Measurements from ENCODE around the gene SYTL3. TPM values are rescaled to one million over a fixed set of nuclear protein-coding genes. Genes with fewer than 3 reads are reported as not detected.

The SYTL3 gene
- total RNA-seq, 6 donors from 2014 or later: 10.3 to 28.3 (median 20.0) TPM

DNA sequence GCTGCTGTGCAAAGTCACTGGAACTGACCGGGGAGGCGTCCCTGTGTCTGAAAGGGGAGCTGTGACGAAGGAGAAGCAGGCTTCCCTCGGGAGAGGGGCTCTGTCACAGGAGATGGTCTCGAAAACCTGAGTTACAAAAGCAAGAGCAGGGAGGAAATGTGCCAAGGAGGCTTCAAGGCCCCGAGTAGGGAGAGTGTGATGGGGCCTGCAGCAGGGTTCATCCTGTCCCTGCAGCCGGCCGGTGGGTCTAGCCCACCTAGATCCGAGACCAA lies 22.0 kb upstream of the SYTL3 start:
- Histone ChIP-seq H3K27me3 (no peaks in the 10 kb centered on the region), H3K36me3 (peaks cover 4 to 71% (median 49%) of the 10 kb centered on the region in 4 donors), H3K4me3 (no peak overlapping the region), H3K27ac (no peak overlapping the region), H3K9me3 (no peaks in the 10 kb centered on the region), H3K4me1 (peaks cover 16 to 22% (median 19%) of the 10 kb centered on the region in 4 donors)
- 88 to 91% methylated on average over 9 of the region's 9 CpGs for WGBS, 2 donors
- DNase-seq (no peak), ATAC-seq (ENCODE audit: low FRiP score in 2 of 2) (no peak)
- TF ChIP-seq EP300 (IDR thresholded peaks at IDR 0.05) (no peak), POLR2A (IDR thresholded peaks at IDR 0.05) (no peak), POLR2AphosphoS5 (IDR thresholded peaks at IDR 0.05) (no peak)
- TF ChIP-seq, protein P1, sequence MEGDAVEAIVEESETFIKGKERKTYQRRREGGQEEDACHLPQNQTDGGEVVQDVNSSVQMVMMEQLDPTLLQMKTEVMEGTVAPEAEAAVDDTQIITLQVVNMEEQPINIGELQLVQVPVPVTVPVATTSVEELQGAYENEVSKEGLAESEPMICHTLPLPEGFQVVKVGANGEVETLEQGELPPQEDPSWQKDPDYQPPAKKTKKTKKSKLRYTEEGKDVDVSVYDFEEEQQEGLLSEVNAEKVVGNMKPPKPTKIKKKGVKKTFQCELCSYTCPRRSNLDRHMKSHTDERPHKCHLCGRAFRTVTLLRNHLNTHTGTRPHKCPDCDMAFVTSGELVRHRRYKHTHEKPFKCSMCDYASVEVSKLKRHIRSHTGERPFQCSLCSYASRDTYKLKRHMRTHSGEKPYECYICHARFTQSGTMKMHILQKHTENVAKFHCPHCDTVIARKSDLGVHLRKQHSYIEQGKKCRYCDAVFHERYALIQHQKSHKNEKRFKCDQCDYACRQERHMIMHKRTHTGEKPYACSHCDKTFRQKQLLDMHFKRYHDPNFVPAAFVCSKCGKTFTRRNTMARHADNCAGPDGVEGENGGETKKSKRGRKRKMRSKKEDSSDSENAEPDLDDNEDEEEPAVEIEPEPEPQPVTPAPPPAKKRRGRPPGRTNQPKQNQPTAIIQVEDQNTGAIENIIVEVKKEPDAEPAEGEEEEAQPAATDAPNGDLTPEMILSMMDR (IDR thresholded peaks at IDR 0.05): no peak

DNA sequence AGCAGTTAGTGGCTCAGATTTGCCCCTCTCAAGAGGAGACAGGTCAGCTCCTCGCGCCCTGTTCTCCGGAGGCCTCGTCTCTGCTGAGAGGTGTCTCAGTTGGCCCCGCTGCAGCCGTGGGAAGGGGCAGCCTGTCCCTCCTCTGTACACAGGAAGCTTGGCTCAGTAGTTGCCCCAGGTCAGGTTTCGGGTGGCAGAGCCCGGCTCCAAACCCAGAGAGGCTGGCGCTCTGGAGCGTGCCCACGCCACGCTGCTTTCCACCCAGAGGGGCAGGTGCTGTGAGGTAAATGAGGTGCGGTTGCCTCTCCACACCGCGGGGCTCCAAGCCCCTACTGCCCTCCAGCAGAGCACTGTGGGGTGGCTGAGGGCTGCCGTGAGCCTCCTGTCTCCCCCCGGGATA lies 21.3 kb upstream of the SYTL3 start:
- Histone ChIP-seq H3K4me1 (peaks cover 16 to 22% (median 19%) of the 10 kb centered on the region in 4 donors), H3K36me3 (peaks cover 4 to 77% (median 52%) of the 10 kb centered on the region in 4 donors), H3K27ac (no peak overlapping the region), H3K4me3 (no peak overlapping the region), H3K9me3 (no peaks in the 10 kb centered on the region), H3K27me3 (no peaks in the 10 kb centered on the region)
- DNase-seq (peak in 1 of 2 donors; percentile 14), ATAC-seq (ENCODE audit: low FRiP score in 2 of 2) (no peak)
- TF ChIP-seq POLR2AphosphoS5 (IDR thresholded peaks at IDR 0.05): no peak
- no peak for TF ChIP-seq POLR2A (IDR thresholded peaks at IDR 0.05)
- TF ChIP-seq EP300 (IDR thresholded peaks at IDR 0.05): no peak
- TF ChIP-seq, protein P1 (IDR thresholded peaks at IDR 0.05): no peak
- 89 to 90% methylated on average over 4 to 15 of the region's 17 CpGs for WGBS, 2 donors

DNA sequence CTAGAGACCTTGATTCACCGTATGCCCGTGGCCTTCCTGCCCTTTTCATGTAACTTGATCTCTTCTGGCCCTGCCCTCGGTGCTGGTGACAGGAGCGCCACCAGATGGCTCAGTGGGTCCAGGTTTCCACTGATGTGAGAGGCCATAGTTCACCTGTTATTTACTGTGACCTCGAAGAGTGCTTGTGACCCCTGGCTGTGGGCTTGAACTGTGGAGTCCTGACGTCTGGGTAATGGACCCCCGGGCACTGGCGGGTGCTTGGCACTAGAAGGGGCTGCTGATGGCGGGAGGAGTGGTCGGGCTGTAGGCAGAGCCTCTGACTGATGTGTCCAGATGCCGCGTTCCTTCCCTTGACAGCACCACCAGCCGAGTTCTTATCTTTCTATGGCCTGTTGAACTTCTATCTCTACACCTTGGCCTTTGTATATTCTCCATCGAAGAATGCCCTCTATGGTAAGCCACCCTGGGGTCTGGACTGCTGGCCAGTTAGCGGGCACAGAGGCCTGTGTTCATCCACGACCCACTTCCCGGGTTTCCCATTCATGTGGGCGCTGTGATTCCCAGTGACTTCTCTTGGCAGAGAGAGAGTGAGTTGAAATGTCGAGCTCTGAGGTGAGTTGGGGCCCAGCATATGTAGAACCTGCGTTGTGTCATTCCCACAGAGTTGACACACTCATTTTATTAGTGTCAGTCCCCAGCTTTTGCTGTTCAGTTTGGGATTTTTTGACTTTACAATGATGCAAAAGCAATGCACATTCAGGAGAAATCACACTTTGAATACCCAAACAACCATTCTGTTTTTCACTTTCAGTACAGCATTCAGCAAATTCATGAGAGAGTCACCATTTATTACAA lies 20.3 kb upstream of the SYTL3 start:
- H3K27me3 ChIP-seq: no peaks in the 10 kb centered on the region
- 89 to 94% methylated on average over 20 of the region's 20 CpGs for WGBS, 2 donors
- TF ChIP-seq POLR2A (IDR thresholded peaks at IDR 0.05): no peak
- TF ChIP-seq, protein P1 (IDR thresholded peaks at IDR 0.05): peak in 2 of 6 experiments; percentile 23 to 25
- no peak overlapping the region for H3K4me3 ChIP-seq
- DNase-seq (peak in 1 of 2 donors; percentile 27), ATAC-seq (ENCODE audit: low FRiP score in 2 of 2) (no peak)
- H3K36me3 ChIP-seq: peaks cover 4 to 79% (median 48%) of the 10 kb centered on the region in 4 donors
- no peak overlapping the region for H3K27ac ChIP-seq
- peaks cover 16 to 22% (median 19%) of the 10 kb centered on the region in 4 donors for H3K4me1 ChIP-seq
- H3K9me3 ChIP-seq: no peaks in the 10 kb centered on the region

DNA sequence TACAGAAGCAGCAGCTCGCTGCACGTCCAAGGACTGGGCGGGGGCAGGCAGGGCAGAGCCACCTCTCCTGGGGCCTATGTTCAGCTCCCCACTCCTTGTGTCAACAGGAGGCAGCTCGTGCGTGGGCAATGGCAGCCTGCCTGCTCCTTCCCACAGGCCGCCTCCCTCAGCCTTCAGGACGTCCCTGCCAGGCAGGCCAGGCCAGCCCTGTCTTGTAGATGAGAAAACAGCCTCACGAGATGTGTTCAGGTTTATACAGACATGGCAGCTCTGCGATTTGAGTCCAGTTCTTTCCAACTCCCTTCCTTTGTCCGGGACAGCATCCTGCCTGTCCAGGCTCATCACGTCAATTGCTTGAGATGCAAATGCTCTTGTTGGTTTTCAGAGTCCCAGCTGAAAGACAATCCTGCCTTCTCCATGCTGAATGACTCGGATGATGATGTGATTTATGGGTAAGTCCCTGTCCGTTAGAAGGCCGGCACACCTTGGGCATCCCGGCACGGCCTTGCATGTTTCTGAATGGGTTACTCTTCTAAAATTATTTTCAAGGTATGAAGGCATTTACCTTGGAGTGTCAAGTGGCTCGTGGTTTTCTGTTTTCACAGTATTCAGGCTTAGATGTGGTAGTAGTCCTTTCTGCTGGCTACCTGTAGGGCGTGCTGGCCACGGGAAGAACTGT lies 18.8 kb upstream of the SYTL3 start:
- Histone ChIP-seq H3K27ac (peak overlapping the region; percentile 47 to 74 (median 61)), H3K9me3 (no peaks in the 10 kb centered on the region), H3K36me3 (peaks cover 4 to 83% (median 42%) of the 10 kb centered on the region in 4 donors), H3K27me3 (no peaks in the 10 kb centered on the region), H3K4me1 (peaks cover 16 to 22% (median 19%) of the 10 kb centered on the region in 4 donors), H3K4me3 (no peak overlapping the region)
- peak in 1 of 2 donors; percentile 73 for ATAC-seq (ENCODE audit: low FRiP score in 2 of 2)
- TF ChIP-seq POLR2AphosphoS5 (IDR thresholded peaks at IDR 0.05) (no peak), POLR2A (IDR thresholded peaks at IDR 0.05) (no peak)
- peak; percentile 21 to 84 for DNase-seq
- WGBS, 2 donors: 74 to 75% methylated on average over 18 to 19 of the region's 19 CpGs

All from upper lobe of left lung (tissue), 6 donors.